Measurements from ENCODE around the gene CPZ. TPM values are rescaled to one million over a fixed set of nuclear protein-coding genes. Genes with fewer than 3 reads are reported as not detected.

The CPZ gene
- total RNA-seq, 3 donors from 2014 or later: 2.9 to 13.4 (median 7.5) TPM

DNA sequence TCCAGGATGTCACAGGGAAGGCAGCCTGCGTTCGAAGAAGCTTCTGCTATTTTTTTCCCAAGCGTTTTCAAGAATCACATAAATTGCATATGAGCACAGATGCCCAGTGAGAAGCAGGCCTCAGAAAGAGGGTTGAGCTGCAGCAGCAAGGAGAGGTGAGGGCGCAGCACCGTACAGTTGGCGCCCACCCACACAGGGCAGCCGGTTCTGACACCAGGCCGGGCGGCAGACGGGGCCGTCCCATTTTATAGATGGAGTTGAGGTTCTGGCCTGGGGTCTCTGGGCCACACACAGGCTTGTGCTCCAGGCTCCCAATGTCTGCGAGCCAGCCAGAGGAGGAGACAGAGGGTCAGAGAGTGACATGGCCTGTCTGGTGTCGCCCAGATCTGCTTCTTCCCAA is 22.8 kb downstream of the CPZ start:
- H3K27me3 ChIP-seq: no peaks in the 10 kb centered on the region
- intact Hi-C loops (cut with DNase I; ENCODE audit: low total_unique reads): no loop called here
- no peak for DNase-seq (ENCODE audit: low spot score in 2 of 2)

DNA sequence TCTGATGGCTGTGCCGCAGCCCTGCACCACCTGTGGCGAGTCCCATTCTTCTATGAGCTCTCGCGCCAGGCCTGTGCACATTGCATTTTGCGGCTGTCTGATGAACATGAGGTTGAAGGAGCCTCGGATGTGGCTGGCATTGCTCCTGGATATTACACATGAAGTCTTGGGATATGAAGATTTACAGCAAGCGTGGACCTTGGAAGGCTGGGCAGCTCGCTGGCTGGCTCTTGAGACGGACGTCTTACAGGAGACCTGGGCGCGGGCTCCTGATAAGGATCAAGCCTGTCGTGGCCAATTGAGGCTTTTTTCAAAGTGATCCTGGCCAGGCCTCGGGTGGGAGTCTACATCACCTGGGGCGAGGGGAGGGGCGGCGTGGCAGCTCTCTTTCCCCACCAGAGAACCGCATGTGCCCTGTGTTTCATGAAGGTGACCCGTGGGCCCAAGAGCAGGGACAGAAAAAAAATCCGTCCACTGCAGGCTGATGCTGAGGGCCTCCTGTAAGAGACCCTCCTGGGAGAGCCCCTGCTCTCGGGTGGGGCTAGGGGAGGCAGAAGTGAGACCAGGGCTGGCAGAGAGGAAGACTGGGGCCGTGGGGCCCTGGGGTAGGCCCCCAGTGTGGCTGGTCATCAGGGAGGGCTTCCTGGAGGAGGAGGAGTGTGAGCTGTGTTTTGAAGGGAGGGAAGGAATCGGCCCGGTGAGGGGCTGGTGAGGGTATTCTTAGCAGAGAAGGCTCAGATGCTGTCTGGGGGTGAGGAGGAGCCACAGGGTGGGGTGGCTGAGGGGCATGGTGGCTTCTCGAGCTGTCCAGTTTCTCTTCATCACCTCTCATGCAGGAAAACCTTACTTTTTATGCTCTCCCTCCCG is 23.6 kb downstream of the CPZ start:
- Histone ChIP-seq H3K4me1 (no peaks in the 10 kb centered on the region), H3K36me3 (no peaks in the 10 kb centered on the region), H3K27ac (no peak overlapping the region), H3K27me3 (no peaks in the 10 kb centered on the region), H3K9me3 (no peaks in the 10 kb centered on the region), H3K4me3 (no peak overlapping the region)
- TF ChIP-seq POLR2A (IDR thresholded peaks at IDR 0.05) (no peak), POLR2AphosphoS5 (IDR thresholded peaks at IDR 0.05) (no peak)
- TF ChIP-seq, protein P1, sequence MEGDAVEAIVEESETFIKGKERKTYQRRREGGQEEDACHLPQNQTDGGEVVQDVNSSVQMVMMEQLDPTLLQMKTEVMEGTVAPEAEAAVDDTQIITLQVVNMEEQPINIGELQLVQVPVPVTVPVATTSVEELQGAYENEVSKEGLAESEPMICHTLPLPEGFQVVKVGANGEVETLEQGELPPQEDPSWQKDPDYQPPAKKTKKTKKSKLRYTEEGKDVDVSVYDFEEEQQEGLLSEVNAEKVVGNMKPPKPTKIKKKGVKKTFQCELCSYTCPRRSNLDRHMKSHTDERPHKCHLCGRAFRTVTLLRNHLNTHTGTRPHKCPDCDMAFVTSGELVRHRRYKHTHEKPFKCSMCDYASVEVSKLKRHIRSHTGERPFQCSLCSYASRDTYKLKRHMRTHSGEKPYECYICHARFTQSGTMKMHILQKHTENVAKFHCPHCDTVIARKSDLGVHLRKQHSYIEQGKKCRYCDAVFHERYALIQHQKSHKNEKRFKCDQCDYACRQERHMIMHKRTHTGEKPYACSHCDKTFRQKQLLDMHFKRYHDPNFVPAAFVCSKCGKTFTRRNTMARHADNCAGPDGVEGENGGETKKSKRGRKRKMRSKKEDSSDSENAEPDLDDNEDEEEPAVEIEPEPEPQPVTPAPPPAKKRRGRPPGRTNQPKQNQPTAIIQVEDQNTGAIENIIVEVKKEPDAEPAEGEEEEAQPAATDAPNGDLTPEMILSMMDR (IDR thresholded peaks at IDR 0.05): no peak
- intact Hi-C loops (cut with DNase I; ENCODE audit: low total_unique reads): no loop called here
- no peak for DNase-seq (ENCODE audit: low spot score in 2 of 2)

More for the DNA sequence above, 22.8 kb downstream of the CPZ start:
- Histone ChIP-seq H3K4me3 (no peak overlapping the region), H3K4me1 (no peaks in the 10 kb centered on the region), H3K36me3 (no peaks in the 10 kb centered on the region), H3K27ac (no peak overlapping the region), H3K9me3 (no peaks in the 10 kb centered on the region)
- TF ChIP-seq POLR2A (IDR thresholded peaks at IDR 0.05) (no peak), POLR2AphosphoS5 (IDR thresholded peaks at IDR 0.05) (no peak)
- TF ChIP-seq, protein P1 (IDR thresholded peaks at IDR 0.05): no peak

DNA sequence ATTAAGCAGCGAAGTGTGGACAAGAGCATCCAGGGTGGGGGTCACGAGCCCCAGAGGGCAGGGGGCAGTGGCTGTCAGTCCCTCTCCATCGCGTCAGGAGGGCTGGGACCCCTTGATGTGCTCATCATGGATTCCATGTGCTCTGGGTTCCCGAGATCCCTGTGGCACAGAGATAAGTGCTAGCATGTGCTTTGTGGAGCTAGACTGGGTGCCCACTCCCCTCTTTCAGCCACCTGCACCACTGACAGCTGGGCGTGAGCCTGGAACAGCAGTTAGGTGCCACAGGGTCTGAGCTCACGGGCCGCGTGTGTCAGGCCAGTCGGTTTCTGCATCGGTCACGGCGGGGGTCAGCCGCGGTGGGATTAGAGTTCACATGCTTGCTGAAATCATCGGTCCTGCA is 24.3 kb downstream of the CPZ start:
- no peaks in the 10 kb centered on the region for H3K36me3 ChIP-seq
- H3K4me3 ChIP-seq: no peak overlapping the region
- no peaks in the 10 kb centered on the region for H3K4me1 ChIP-seq
- no peaks in the 10 kb centered on the region for H3K9me3 ChIP-seq
- H3K27me3 ChIP-seq: no peaks in the 10 kb centered on the region
- intact Hi-C loops (cut with DNase I; ENCODE audit: low total_unique reads): no loop called here
- TF ChIP-seq, protein P1 (IDR thresholded peaks at IDR 0.05): no peak
- TF ChIP-seq POLR2AphosphoS5 (IDR thresholded peaks at IDR 0.05): no peak
- TF ChIP-seq POLR2A (IDR thresholded peaks at IDR 0.05): no peak
- H3K27ac ChIP-seq: no peak overlapping the region
- DNase-seq (ENCODE audit: low spot score in 2 of 2): no peak

DNA sequence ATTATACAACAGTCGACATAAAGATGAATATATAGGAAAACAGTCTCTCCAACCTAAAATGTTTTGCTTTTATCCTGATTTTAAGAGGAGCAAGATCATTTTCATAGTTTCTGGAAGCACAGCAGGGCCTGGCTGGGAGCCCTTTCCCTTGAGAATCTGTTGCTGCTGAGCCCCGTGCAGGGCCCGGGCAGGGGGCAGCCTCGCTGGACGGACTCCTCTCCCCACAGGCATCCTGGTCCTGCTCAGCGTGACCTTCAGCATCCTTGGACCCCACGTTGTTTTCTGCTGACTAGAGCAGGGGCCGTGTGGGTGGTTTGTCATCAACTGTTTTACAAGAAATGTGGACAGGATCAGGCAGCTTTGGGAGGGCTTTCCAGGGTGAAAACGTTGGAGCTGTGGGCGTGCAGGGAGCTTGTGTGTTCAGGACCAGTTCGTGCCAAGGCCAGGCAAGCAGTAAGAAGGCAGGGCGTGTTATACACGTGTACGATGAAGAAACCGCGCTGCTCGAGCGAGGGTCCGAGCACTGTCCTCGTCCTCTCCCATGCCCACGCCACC is 25.0 kb downstream of the CPZ start:
- no peak overlapping the region for H3K27ac ChIP-seq
- no peak for DNase-seq (ENCODE audit: low spot score in 2 of 2)
- intact Hi-C loops (cut with DNase I; ENCODE audit: low total_unique reads): no loop called here
- TF ChIP-seq, protein P1 (IDR thresholded peaks at IDR 0.05): no peak
- TF ChIP-seq POLR2AphosphoS5 (IDR thresholded peaks at IDR 0.05): no peak
- no peak for TF ChIP-seq POLR2A (IDR thresholded peaks at IDR 0.05)
- H3K27me3 ChIP-seq: no peaks in the 10 kb centered on the region
- H3K36me3 ChIP-seq: no peaks in the 10 kb centered on the region
- no peaks in the 10 kb centered on the region for H3K4me1 ChIP-seq
- no peak overlapping the region for H3K4me3 ChIP-seq
- H3K9me3 ChIP-seq: no peaks in the 10 kb centered on the region

DNA sequence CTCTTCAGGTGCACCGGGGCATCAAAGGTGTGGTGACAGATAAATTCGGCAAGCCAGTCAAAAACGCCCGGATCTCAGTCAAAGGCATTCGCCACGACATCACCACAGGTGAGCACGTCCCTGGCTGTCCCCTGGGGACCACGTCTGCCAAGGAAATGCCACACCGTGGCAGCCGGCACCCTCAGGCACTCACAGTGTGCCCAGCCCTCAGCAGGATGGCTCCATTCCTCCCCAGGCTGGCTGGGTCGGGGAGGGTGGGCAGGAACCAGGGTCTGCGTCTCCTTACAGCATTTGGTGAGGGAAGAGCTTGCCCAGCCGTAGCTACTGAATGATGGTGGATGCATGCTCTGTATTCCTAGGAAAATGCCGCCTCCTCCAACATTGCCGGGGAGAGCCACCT is 25.9 kb downstream of the CPZ start:
- Histone ChIP-seq H3K4me3 (no peak overlapping the region), H3K27me3 (no peaks in the 10 kb centered on the region), H3K4me1 (no peaks in the 10 kb centered on the region), H3K36me3 (no peaks in the 10 kb centered on the region), H3K27ac (no peak overlapping the region), H3K9me3 (no peaks in the 10 kb centered on the region)
- TF ChIP-seq, protein P1 (IDR thresholded peaks at IDR 0.05): no peak
- TF ChIP-seq POLR2AphosphoS5 (IDR thresholded peaks at IDR 0.05) (no peak), POLR2A (IDR thresholded peaks at IDR 0.05) (no peak)
- intact Hi-C loops (cut with DNase I; ENCODE audit: low total_unique reads): no loop called here
- no peak for DNase-seq (ENCODE audit: low spot score in 2 of 2)

All from breast epithelium (tissue), 4 donors.